GM18519 (cell line): ENCODE results near the gene CCP110.
A peak's percentile ranks its signal among the peaks of the same experiment; 100 is the strongest.

Experiments used
- ATAC-seq: cut with Tn5 transposase; IDR thresholded peaks from one replicate; pipeline ENCODE4 v1.9.1; 2021; ENCODE audit warnings: mild to moderate bottlenecking, moderate library complexity; ENCODE audit not compliant: unreplicated experiment, low FRiP score

Gene CCP110

GRCh38 chr16:19506965-19507364 is 16.8 kb upstream of the CCP110 start:
- ATAC-seq, result no peak

- ATAC-seq, result no peak
Observed at GRCh38 chr16:19507867-19508266, 15.9 kb upstream of the CCP110 start.

GRCh38 chr16:19512297-19512696 is 11.4 kb upstream of the CCP110 start:
- no peak for ATAC-seq

- ATAC-seq, result no peak
Observed at GRCh38 chr16:19513377-19514053, 10.2 kb upstream of the CCP110 start.

- no peak for ATAC-seq
Observed at GRCh38 chr16:19515757-19516156, 8.0 kb upstream of the CCP110 start.

- no peak for ATAC-seq
Observed at GRCh38 chr16:19517424-19518089, 6.2 kb upstream of the CCP110 start.

- ATAC-seq, result no peak
Observed at GRCh38 chr16:19518388-19518787, 5.4 kb upstream of the CCP110 start.

- ATAC-seq, result no peak
Observed at GRCh38 chr16:19520861-19521331, 2.8 kb upstream of the CCP110 start.

GRCh38 chr16:19521471-19522396 is 2.0 kb upstream of the CCP110 start, which contains the start of gene GDE1:
Gene GDE1, minus strand, starts transcription at chr16:19522098. Its CDS starts 134 bp downstream, at chr16:19521964.
- peak; percentile 62 for ATAC-seq

GRCh38 chr16:19522397-19522732 is 1.4 kb upstream of the CCP110 start:
- ATAC-seq, result no peak

GRCh38 chr16:19522760-19523159 is 982 bp upstream of the CCP110 start:
- ATAC-seq, result no peak

GRCh38 chr16:19523184-19523558 is 571 bp upstream of the CCP110 start:
- no peak for ATAC-seq

- ATAC-seq, result no peak
Observed at GRCh38 chr16:19524356-19524615, 544 bp downstream of the CCP110 start.

GRCh38 chr16:19524616-19525384 is 1.1 kb downstream of the CCP110 start:
- no peak for ATAC-seq

GRCh38 chr16:19525385-19525723 is 1.6 kb downstream of the CCP110 start:
- ATAC-seq, result no peak

GRCh38 chr16:19527161-19527560 is 3.4 kb downstream of the CCP110 start:
- no peak for ATAC-seq

- ATAC-seq, result no peak
Observed at GRCh38 chr16:19528666-19529065, 4.9 kb downstream of the CCP110 start.

- ATAC-seq, result no peak
Observed at GRCh38 chr16:19532601-19533000, 8.9 kb downstream of the CCP110 start.

- ATAC-seq, result no peak
Observed at GRCh38 chr16:19540241-19540970, 16.7 kb downstream of the CCP110 start.

GRCh38 chr16:19542138-19542821 is 18.5 kb downstream of the CCP110 start:
- ATAC-seq, result no peak
